ENCODE results near the gene TIAM2. TPM values are rescaled to one million over a fixed set of nuclear protein-coding genes. Genes with fewer than 3 reads are reported as not detected.

Gene TIAM2
- polyA plus RNA-seq, 1 experiment = 12.6 TPM

- H3K27ac ChIP-seq (ENCODE audit: low read depth, low read length) = no peak overlapping the region
Measured at GRCh38 chr6:155259204-155259603, 264.1 kb downstream of the TIAM2 start.

GRCh38 chr6:155259897-155260296, 264.8 kb downstream of the TIAM2 start:
- ChIA-PET CTCF (interaction anchor here (0.7 to 2.9 kb wide), 4 partner anchors 9 to 340 kb away, joined by 3 to 8 read pairs (median 4); no protein-coding TSS in a partner anchor), POLR2A (no interaction called here)
- H3K27ac ChIP-seq (ENCODE audit: low read depth, low read length) = no peak overlapping the region
- H3K27me3 ChIP-seq (ENCODE audit: control insufficient read depth, insufficient read depth, low read length) = no peaks in the 10 kb centered on the region
- DNase-seq (ENCODE audit: low read depth, low spot score) = no peak
- H3K9me3 ChIP-seq (ENCODE audit: control insufficient read depth, insufficient read depth, low read length) = no peaks in the 10 kb centered on the region; the same call in 1 of the 2 replicates
- no peak for TF ChIP-seq CTCF (IDR thresholded peaks at IDR 0.05; ENCODE audit: low read depth, low read length)
- H3K4me3 ChIP-seq (ENCODE audit: low read depth, low read length) = no peak overlapping the region

More at GRCh38 chr6:155259204-155259603, 264.1 kb downstream of the TIAM2 start:
- no peak for DNase-seq (ENCODE audit: low read depth, low spot score)
- POLR2A ChIA-PET = no interaction called here
- TF ChIP-seq CTCF (IDR thresholded peaks at IDR 0.05; ENCODE audit: low read depth, low read length) = no peak
- no peaks in the 10 kb centered on the region; the same call in 1 of the 2 replicates for H3K9me3 ChIP-seq (ENCODE audit: control insufficient read depth, insufficient read depth, low read length)
- no peak overlapping the region for H3K4me3 ChIP-seq (ENCODE audit: low read depth, low read length)
- H3K27me3 ChIP-seq (ENCODE audit: control insufficient read depth, insufficient read depth, low read length) = no peaks in the 10 kb centered on the region
- CTCF ChIA-PET = interaction anchor here (0.8 to 2.9 kb wide), 3 partner anchors 10 to 331 kb away, joined by 3 to 8 read pairs (median 6); no protein-coding TSS in a partner anchor

GRCh38 chr6:155260686-155261085, 265.6 kb downstream of the TIAM2 start:
- Histone ChIP-seq H3K9me3 (ENCODE audit: control insufficient read depth, insufficient read depth, low read length) (no peaks in the 10 kb centered on the region; the same call in 1 of the 2 replicates), H3K4me3 (ENCODE audit: low read depth, low read length) (no peak overlapping the region), H3K27ac (ENCODE audit: low read depth, low read length) (no peak overlapping the region), H3K27me3 (ENCODE audit: control insufficient read depth, insufficient read depth, low read length) (no peaks in the 10 kb centered on the region)
- POLR2A ChIA-PET = no interaction called here
- no peak for TF ChIP-seq CTCF (IDR thresholded peaks at IDR 0.05; ENCODE audit: low read depth, low read length)
- CTCF ChIA-PET = interaction anchor here (1.3 to 2.9 kb wide), 2 partner anchors 13 to 333 kb away, joined by 3 to 8 read pairs; no protein-coding TSS in a partner anchor
- no peak for DNase-seq (ENCODE audit: low read depth, low spot score)

- DNase-seq (ENCODE audit: low read depth, low spot score) = no peak
- Histone ChIP-seq H3K27ac (ENCODE audit: low read depth, low read length) (peak overlapping the region; percentile 21), H3K4me3 (ENCODE audit: low read depth, low read length) (no peak overlapping the region), H3K27me3 (ENCODE audit: control insufficient read depth, insufficient read depth, low read length) (no peaks in the 10 kb centered on the region), H3K9me3 (ENCODE audit: control insufficient read depth, insufficient read depth, low read length) (no peaks in the 10 kb centered on the region; the same call in 1 of the 2 replicates)
- TF ChIP-seq CTCF (IDR thresholded peaks at IDR 0.05; ENCODE audit: low read depth, low read length) = no peak
- CTCF ChIA-PET = interaction anchor here (0.9 to 2.9 kb wide), 4 partner anchors 13 to 333 kb away, joined by 3 to 8 read pairs (median 3); no protein-coding TSS in a partner anchor
- POLR2A ChIA-PET = no interaction called here
Measured at GRCh38 chr6:155261111-155261900, 266.2 kb downstream of the TIAM2 start.

- Histone ChIP-seq H3K4me3 (ENCODE audit: low read depth, low read length) (no peak overlapping the region), H3K27ac (ENCODE audit: low read depth, low read length) (no peak overlapping the region), H3K27me3 (ENCODE audit: control insufficient read depth, insufficient read depth, low read length) (no peaks in the 10 kb centered on the region), H3K9me3 (ENCODE audit: control insufficient read depth, insufficient read depth, low read length) (no peaks in the 10 kb centered on the region; the same call in 1 of the 2 replicates)
- ChIA-PET POLR2A (no interaction called here), CTCF (interaction anchor here (1.1 kb wide), 1 partner anchor 38 kb away, joined by 3 read pairs; no protein-coding TSS in a partner anchor)
- no peak for DNase-seq (ENCODE audit: low read depth, low spot score)
- no peak for TF ChIP-seq CTCF (IDR thresholded peaks at IDR 0.05; ENCODE audit: low read depth, low read length)
Measured at GRCh38 chr6:155262655-155263054, 267.5 kb downstream of the TIAM2 start.
